C4-2B (cell line): Measurements from ENCODE around the gene SCAP.

Source experiments
- H3K27ac ChIP-seq: fragments of 450-650 bp; 2 replicates; pipeline ENCODE4 v1.5.1; 2017
- CTCF ChIP-seq: fragments of 450-650 bp; conservative IDR thresholded peaks from 2 replicates; pipeline ENCODE4 v1.5.1; 2017; ENCODE audit warnings: mild to moderate bottlenecking
- ZFX ChIP-seq: fragments of 450-650 bp; IDR thresholded peaks from 2 replicates; pipeline ENCODE4 v1.6.1; 2017

Gene SCAP

GRCh38 chr3:47441796-47442551, 33.8 kb downstream of the SCAP start:
- TF ChIP-seq CTCF, result no peak
- TF ChIP-seq ZFX, result no peak
- peak overlapping the region; percentile 91 for H3K27ac ChIP-seq

- no peak overlapping the region for H3K27ac ChIP-seq
- TF ChIP-seq ZFX (no peak), CTCF (no peak; the same call in 1 of the 2 replicates)
Observed at GRCh38 chr3:47440131-47440530, 35.6 kb downstream of the SCAP start.

GRCh38 chr3:47436180-47436579, 39.6 kb downstream of the SCAP start:
- H3K27ac ChIP-seq, result no peak overlapping the region
- TF ChIP-seq ZFX (no peak), CTCF (no peak)

- TF ChIP-seq CTCF (no peak), ZFX (no peak)
- H3K27ac ChIP-seq, result no peak overlapping the region
Observed at GRCh38 chr3:47434849-47435248, 40.9 kb downstream of the SCAP start.

- TF ChIP-seq ZFX (no peak), CTCF (no peak)
- peak overlapping the region; percentile 49 for H3K27ac ChIP-seq
Observed at GRCh38 chr3:47433796-47434195, 41.9 kb downstream of the SCAP start.

- no peak overlapping the region for H3K27ac ChIP-seq
- no peak for TF ChIP-seq ZFX
- no peak for TF ChIP-seq CTCF
Observed at GRCh38 chr3:47432673-47433072, 43.1 kb downstream of the SCAP start.

GRCh38 chr3:47431225-47431624, 44.5 kb downstream of the SCAP start:
- TF ChIP-seq ZFX (no peak), CTCF (no peak)
- no peak overlapping the region for H3K27ac ChIP-seq
